AG09319 (cell line): ENCODE results near the gene SPEN.

Source experiments
- DNase-seq: peaks from one replicate; pipeline ENCODE4 v3.0.0-alpha.2; 2010; ENCODE audit warnings: low read depth; ENCODE audit errors: extremely low read depth
- CTCF ChIP-seq: IDR thresholded peaks from 2 replicates; pipeline ENCODE4 v1.5.1; 2011; ENCODE audit warnings: low read depth, mild to moderate bottlenecking, inconsistent platforms, low read length, moderate library complexity

SPEN gene

DNA sequence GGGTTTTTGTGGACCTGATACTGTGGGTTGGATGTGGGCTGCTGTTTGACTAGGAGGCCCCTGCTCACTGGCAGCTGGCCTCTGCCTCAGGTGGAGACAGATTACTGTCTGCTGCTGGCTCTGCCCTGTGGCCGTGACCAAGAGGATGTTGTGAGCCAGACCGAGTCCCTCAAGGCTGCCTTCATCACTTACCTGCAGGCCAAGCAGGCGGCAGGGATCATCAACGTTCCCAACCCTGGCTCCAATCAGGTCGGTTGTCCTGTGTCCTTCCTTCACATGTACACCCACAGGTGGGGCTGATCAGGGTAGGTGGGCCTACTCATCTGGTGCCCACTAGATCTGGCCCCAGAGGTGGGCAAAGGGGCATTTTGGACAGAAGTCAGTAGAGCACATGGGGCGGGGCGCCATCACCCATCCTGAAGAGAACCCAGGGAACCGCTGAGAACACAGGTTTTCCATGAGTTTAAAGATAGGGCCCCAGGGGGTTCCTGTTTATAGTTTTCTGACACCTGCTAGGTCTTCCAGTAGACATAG lies 91.2 kb downstream of the SPEN start:
- TF ChIP-seq CTCF: no peak

GRCh38 chr1:15939181-15940109 lies 91.9 kb downstream of the SPEN start:
- no peak for DNase-seq
- TF ChIP-seq CTCF: no peak

More for the DNA sequence above, 91.2 kb downstream of the SPEN start:
- DNase-seq: no peak

DNA sequence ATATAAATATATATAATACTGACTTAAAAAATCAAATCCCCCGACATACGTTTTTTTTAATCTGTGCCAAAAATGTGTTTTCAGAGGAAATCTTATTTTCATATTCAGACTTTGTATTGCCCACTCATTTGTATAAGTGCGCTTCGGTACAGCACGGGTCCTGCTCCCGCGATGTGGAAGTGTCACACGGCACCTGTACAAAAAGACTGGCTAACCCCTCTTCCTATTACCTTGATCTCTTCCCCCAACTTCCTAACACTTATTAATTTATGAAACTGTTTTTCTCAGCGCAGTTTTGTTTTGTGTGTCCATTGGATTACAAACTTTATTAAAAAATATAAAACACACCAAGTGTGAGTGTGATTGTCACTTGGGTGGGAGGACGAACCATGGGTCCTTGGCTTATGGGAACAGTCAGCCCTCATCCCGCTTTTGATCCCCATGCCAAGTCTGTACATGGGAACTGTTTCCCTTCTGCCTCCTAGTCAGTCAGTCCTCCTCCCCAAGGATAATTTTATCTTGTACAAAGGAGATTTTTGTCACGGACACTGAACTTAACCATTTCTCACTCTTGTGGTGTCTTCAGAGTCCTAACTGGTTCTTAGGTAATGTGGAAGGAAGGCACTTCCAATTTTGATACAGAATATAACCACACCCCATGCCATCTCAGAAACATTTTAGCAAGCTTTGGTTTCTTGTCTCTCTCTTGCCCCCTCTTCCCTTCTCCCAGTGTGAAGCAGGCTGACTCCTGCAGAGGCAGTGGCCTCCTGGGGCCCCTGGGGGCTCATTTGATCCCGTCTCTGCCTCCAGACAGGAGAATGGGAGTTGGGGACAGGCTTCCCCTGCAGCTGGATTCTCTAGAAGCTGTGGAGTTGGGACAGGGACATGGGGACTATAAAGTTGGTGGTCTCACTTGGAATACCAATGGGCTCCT lies 92.9 kb downstream of the SPEN start:
- DNase-seq: no peak
- no peak for TF ChIP-seq CTCF

DNA sequence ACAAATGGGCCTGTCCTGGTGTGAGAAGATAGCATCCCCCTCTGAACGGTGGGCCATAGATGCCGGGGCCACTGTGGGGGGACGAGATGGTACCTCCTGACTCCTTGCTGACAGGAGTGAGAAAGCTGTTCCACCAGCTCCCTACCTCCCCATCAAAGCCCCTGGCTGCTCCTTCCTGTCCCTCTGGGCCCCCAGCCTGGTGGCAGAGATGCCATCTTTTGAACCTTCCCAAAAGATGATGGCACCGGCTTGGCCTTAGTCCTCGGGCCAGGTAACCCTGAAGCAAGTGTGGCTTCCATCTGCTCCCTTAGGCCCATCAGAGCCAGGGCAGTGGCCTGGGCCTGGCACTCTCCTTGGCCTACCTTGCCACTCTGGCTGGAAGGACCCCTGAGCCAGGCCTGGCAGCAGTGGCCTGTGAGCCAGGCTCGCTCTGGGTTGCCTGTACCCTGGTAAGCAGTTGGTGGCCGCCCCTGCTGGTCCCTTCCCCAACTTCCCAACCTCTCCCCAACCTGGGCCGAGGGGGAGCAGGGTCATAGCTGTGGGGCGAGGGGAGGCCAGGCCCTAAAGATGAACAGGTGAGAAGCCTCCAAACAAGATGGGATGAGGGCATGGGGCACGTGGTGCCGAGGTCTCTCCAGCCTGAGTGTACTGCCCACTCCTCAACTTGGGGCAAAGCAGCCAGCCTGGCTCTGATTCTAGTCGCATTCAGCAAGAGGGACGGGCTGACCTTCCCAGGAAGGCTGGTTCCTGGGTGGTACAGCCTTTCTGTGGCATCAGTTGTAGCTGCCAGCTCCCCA lies 93.7 kb downstream of the SPEN start:
- no peak for TF ChIP-seq CTCF
- no peak for DNase-seq

DNA sequence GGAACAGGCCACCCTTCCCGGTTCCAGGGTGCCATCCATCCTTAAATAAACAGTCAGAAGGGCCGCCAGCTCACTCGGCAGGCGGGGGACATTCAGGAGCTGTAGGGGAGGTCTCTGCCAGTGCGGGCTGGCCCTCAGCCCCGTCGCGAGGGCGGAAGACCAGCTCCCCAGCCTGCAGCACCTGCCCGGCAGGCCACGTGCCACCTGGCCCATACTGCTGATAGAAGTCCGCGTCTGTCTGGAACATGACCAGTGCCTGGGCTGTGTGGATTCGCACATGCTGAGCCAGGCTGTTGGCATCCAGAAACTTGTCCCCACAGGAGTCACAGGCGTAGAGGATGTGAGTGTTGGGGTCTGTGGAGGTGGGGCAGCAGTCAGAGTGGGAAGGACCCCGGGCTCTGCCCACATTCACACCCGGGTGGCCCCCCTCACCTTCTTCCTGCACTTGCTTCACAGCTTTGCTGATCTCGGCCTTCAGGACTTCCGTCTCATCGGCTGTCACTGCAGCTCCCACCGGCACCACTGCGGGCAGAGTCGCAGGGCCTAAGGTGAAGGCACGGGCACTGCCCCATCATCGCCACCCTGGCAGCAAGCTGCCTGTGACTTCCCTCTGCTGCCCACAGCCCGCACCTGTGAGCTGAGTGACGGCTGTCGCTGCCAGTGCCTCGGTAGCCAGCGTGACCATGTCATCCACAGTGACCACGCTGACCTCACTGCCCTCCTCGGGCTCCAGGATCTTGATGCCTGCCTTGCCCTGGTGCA lies 94.6 kb downstream of the SPEN start:
- TF ChIP-seq CTCF: no peak
- no peak for DNase-seq

DNA sequence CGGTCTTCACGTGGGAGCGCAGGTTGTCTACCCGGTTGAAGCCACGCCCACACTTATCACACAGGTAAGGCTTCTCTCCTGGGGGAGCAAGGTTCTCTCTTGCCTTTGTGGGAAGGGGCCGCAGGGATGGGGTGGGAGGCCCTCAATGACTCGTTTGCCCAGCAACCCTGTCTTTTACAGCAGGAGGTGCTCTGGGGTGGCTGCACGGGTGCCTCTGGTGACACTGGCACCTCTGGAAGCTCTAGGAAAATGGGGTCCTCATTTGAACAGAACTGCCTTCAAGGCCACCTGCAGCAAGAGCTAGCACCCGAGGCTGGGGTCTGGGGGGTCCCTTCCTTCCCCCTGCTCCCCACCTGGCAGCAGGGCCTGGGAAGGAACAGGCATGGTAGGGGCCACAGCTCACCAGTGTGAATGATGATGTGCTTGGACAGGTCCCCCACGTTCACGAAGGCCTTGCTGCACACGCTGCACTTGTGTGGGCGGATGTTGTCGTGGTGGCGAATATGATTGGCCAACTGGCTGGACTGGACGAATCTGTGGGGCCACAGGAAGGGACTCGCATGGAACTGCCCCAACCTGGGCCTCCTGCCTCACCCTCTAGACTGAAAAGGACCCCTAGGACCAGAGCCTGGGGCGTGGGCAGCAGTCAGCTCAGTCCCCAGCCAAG lies 95.3 kb downstream of the SPEN start:
- DNase-seq: no peak
- TF ChIP-seq CTCF: no peak
